Measurements from ENCODE around the gene ZSCAN5B. TPM values are rescaled to one million over a fixed set of nuclear protein-coding genes. Genes with fewer than 3 reads are reported as not detected.

ZSCAN5B gene
- total RNA-seq, 1 experiment from 2014 or later: not detected

- Histone ChIP-seq H4K8ac (replicated peaks; ENCODE audit: insufficient read length, low read depth, low read length) (no peak overlapping the region), H3K18ac (ENCODE audit: insufficient read length, low read depth, low read length) (no peak overlapping the region), H3K27me3 (ENCODE audit: insufficient read depth, low read length) (no peaks in the 10 kb centered on the region), H3K27ac (ENCODE audit: insufficient read length, low read depth, low read length) (no peak overlapping the region), H3K9me3 (ENCODE audit: control insufficient read depth, low read depth, low read length) (no peaks in the 10 kb centered on the region), H3K79me2 (ENCODE audit: insufficient read depth, low read length) (no peaks in the 10 kb centered on the region), H2AFZ (ENCODE audit: low read length) (no peak overlapping the region), H4K20me1 (ENCODE audit: control insufficient read depth, insufficient read depth, insufficient read length) (no peaks in the 10 kb centered on the region), H3T11ph (ENCODE audit: low read length) (no peak overlapping the region), H2BK120ac (ENCODE audit: low read depth, low read length, poor library complexity, severe bottlenecking) (no peak overlapping the region), H4K91ac (ENCODE audit: insufficient read length, low read depth, low read length) (no peak overlapping the region), H3K4me2 (ENCODE audit: insufficient read depth, insufficient read length, low read length) (no peak overlapping the region), H3K79me1 (ENCODE audit: insufficient read depth, low read depth, low read length, poor library complexity, severe bottlenecking) (no peaks in the 10 kb centered on the region), H3K9ac (ENCODE audit: extremely low read depth, insufficient read length, low read length) (no peak overlapping the region), H4K5ac (ENCODE audit: insufficient read length, low read depth, low read length) (no peak overlapping the region), H3K56ac (ENCODE audit: insufficient read length, low read depth, low read length) (no peak overlapping the region), H3K14ac (ENCODE audit: insufficient read depth, low read length) (no peak overlapping the region), H3K23me2 (ENCODE audit: insufficient read length, low read depth, low read length, poor library complexity, severe bottlenecking) (no peaks in the 10 kb centered on the region), H2BK20ac (ENCODE audit: low read depth, low read length, poor library complexity, severe bottlenecking) (no peak overlapping the region), H2BK12ac (ENCODE audit: insufficient read length, low read depth, low read length) (no peak overlapping the region), H3K4ac (ENCODE audit: low read depth, low read length) (no peak overlapping the region), H3K23ac (ENCODE audit: insufficient read length, low read depth, low read length) (no peak overlapping the region), H2BK5ac (ENCODE audit: insufficient read length, low read length) (no peak overlapping the region), H2BK15ac (ENCODE audit: low read depth, low read length) (no peak overlapping the region), H2AK5ac (ENCODE audit: insufficient read length, low read length) (no peak overlapping the region), H3K4me1 (ENCODE audit: insufficient read depth, low read length) (no peaks in the 10 kb centered on the region; the same call in 1 of the 2 replicates)
- Mint-ChIP-seq H3K9me3 (peaks cover 0 to 27% of the 10 kb centered on the region in 2 experiments; a peak in 2 of 5 replicates), H3K4me1 (peaks cover 2 to 5% of the 10 kb centered on the region in 2 experiments; a peak in 1 of 4 replicates), H3K36me3 (ENCODE audit: insufficient read depth in 1 of 3, low read depth in 3 of 3) (peaks cover 0 to 4% (median 0%) of the 10 kb centered on the region in 3 experiments; a peak in 3 of 7 replicates), H3K27me3 (ENCODE audit: low read depth) (peaks cover 2% of the 10 kb centered on the region; the same call in 1 of the 2 replicates), H3K27ac (no peak overlapping the region), H3K4me3 (no peak overlapping the region)
- no CpG with 5 or more reads among the region's 10 CpGs for WGBS (ENCODE audit: extremely low coverage, insufficient read length, low lambda C conversion rate)
- no peak for DNase-seq
- no peak for TF ChIP-seq CTCF (conservative IDR thresholded peaks at IDR 0.05)
Measured at GRCh38 chr19:56218961-56219360, 21.4 kb upstream of the ZSCAN5B start.

Measured in H9 (cell line).